Measurements from ENCODE around the gene INVS. TPM values are rescaled to one million over a fixed set of nuclear protein-coding genes. Genes with fewer than 3 reads are reported as not detected.
"Not testable (repeated sequence)": the region's sequence is repeated elsewhere in the genome, so short reads cannot be mapped to it uniquely, and the experiment has no call there.

Gene INVS
- total RNA-seq, 1 donor from 2014 or later: 45.6 TPM

- peak; percentile 69 for DNase-seq (ENCODE audit: low read depth)
These were observed 225.7 kb downstream of the INVS start for GRCh38 chr9:100324594-100325200.

DNA sequence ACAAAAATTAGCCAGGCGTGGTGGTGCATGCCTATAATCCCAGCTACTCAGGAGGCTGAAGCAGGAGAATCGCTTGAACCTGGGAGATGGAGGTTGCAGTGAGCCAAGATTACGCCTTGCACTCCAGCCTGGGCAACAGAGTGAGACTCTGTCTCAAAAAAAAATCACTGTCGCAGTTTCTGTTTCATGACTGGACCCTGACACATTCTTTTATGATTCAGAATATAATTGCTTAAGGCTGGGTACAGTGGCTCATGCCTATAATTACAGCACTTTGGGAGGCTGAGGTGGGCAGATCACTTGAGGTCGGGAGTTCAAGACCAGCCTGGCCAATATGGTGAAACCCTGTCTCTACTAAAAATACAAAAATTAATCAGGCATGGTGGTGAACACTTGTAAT is 239.7 kb downstream of the INVS start:
- DNase-seq (ENCODE audit: low read depth): not testable (repeated sequence)

- no peak for DNase-seq (ENCODE audit: low read depth)
These were observed 241.2 kb downstream of the INVS start for GRCh38 chr9:100340224-100340623.

DNA sequence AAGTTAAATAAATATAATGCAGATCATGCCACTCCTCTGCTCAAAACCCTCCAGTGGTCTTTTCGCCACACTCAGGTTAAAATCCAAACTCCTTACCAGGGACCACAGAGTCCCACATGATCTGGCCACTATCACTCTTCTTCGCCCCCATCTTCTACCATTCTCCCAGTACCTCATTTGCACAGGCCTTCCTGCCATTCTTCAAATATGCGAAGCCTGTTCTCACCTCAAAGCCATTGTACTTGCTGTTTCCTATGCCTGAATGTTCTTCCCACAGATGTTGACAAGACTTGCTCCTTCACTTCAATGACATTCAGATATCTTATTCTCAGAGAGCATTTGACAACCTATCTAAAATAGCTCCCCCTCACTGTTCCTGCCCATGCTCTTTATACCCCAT is 242.8 kb downstream of the INVS start:
- no peak for DNase-seq (ENCODE audit: low read depth)

- no peak for DNase-seq (ENCODE audit: low read depth)
These were observed 247.8 kb downstream of the INVS start for GRCh38 chr9:100346836-100347235.

GRCh38 chr9:100350188-100350587 is 251.1 kb downstream of the INVS start:
- DNase-seq (ENCODE audit: low read depth): no peak

Other genes with a start within 250 kb of the INVS start
- gene STX17, start 192.6 kb upstream of the INVS start, total RNA-seq: 24.0 and 30.5 TPM in 2 replicates
- 13.7 and 18.1 TPM in 2 replicates for gene ERP44, start 243 bp upstream of the INVS start, total RNA-seq

All from renal cortical epithelial cell (primary cell).